ENCODE results near the gene SERPINA3.

SERPINA3 gene

GRCh38 chr14:94644102-94644535 is 31.9 kb downstream of the SERPINA3 start:
- no peak overlapping the region for H3K27ac ChIP-seq
- TF ChIP-seq ZFX (IDR thresholded peaks at IDR 0.05) (no peak), CTCF (conservative IDR thresholded peaks at IDR 0.05) (no peak)

GRCh38 chr14:94646066-94646465 is 33.9 kb downstream of the SERPINA3 start:
- TF ChIP-seq CTCF (conservative IDR thresholded peaks at IDR 0.05): no peak
- no peak for TF ChIP-seq ZFX (IDR thresholded peaks at IDR 0.05)
- H3K27ac ChIP-seq: no peak overlapping the region

- no peak for TF ChIP-seq ZFX (IDR thresholded peaks at IDR 0.05)
- H3K27ac ChIP-seq: no peak overlapping the region
Observed at GRCh38 chr14:94646481-94646880, 34.3 kb downstream of the SERPINA3 start.

- no peak for TF ChIP-seq ZFX (IDR thresholded peaks at IDR 0.05)
- TF ChIP-seq CTCF (conservative IDR thresholded peaks at IDR 0.05): no peak
- no peak overlapping the region for H3K27ac ChIP-seq
Observed at GRCh38 chr14:94648801-94649200, 36.6 kb downstream of the SERPINA3 start.

GRCh38 chr14:94649543-94650443 is 37.6 kb downstream of the SERPINA3 start:
- TF ChIP-seq ZFX (IDR thresholded peaks at IDR 0.05): no peak

GRCh38 chr14:94650444-94650775 is 38.2 kb downstream of the SERPINA3 start:
- no peak overlapping the region for H3K27ac ChIP-seq
- TF ChIP-seq ZFX (IDR thresholded peaks at IDR 0.05): no peak
- no peak for TF ChIP-seq CTCF (conservative IDR thresholded peaks at IDR 0.05)

More at GRCh38 chr14:94649543-94650443, 37.6 kb downstream of the SERPINA3 start:
- no peak overlapping the region for H3K27ac ChIP-seq

GRCh38 chr14:94650806-94651805 is 38.9 kb downstream of the SERPINA3 start:
- no peak for TF ChIP-seq ZFX (IDR thresholded peaks at IDR 0.05)
- TF ChIP-seq CTCF (conservative IDR thresholded peaks at IDR 0.05): no peak
- no peak overlapping the region for H3K27ac ChIP-seq

GRCh38 chr14:94653321-94653720 is 41.1 kb downstream of the SERPINA3 start:
- H3K27ac ChIP-seq: no peak overlapping the region
- TF ChIP-seq ZFX (IDR thresholded peaks at IDR 0.05) (no peak), CTCF (conservative IDR thresholded peaks at IDR 0.05) (no peak)
